HepG2 (cell line): ENCODE data around the gene MSI2. TPM values are rescaled to one million over a fixed set of nuclear protein-coding genes. Genes with fewer than 3 reads are reported as not detected.

ENCODE experiments used
- AGO2 ChIP-seq: fragments of 200-400 bp; formaldehyde crosslinking; optimal IDR thresholded peaks from 2 replicates; pipeline ENCODE3; 2017; ENCODE audit warnings: mild to moderate bottlenecking, low read depth, low read length, moderate library complexity
- HCFC1 ChIP-seq: fragments of 150-350 bp; IDR thresholded peaks from 2 replicates; pipeline ENCODE4 v1.6.1; 2014; ENCODE audit warnings: low read depth, low read length
- HMGXB3 ChIP-seq: sonication (generic); formaldehyde crosslinking; IDR thresholded peaks from 2 replicates; pipeline ENCODE4 v1.4.0; 2020; ENCODE audit warnings: missing genetic modification reagents, borderline replicate concordance
- HNF1B ChIP-seq: sonication (generic); formaldehyde crosslinking; IDR thresholded peaks from 2 replicates; pipeline ENCODE4 v1.5.1; 2020; ENCODE audit warnings: mild to moderate bottlenecking, moderate library complexity, missing genetic modification reagents
- ISL2 ChIP-seq: sonication (generic); formaldehyde crosslinking; IDR thresholded peaks from 2 replicates; pipeline ENCODE4 v1.5.0; 2020; ENCODE audit warnings: missing genetic modification reagents
- MAF1 ChIP-seq: sonication (generic); formaldehyde crosslinking; IDR thresholded peaks from 2 replicates; pipeline ENCODE4 v1.5.0; 2020; ENCODE audit warnings: missing genetic modification reagents, borderline replicate concordance
- NKX3-1 ChIP-seq: sonication (generic); formaldehyde crosslinking; IDR thresholded peaks from 2 replicates; pipeline ENCODE4 v1.5.0; 2020; ENCODE audit warnings: missing genetic modification reagents
- POLR2AphosphoS2 ChIP-seq: IDR thresholded peaks from 2 replicates; pipeline ENCODE4 v1.6.1; 2011; ENCODE audit warnings: low read depth, low read length, improper control_type of control experiment
- PTBP1 ChIP-seq: fragments of 200-400 bp; formaldehyde crosslinking; IDR thresholded peaks from 2 replicates; pipeline ENCODE4 v1.6.1; 2018; ENCODE audit warnings: low read length, low read depth; ENCODE audit not compliant: poor library complexity, severe bottlenecking
- RBM39 ChIP-seq: fragments of 200-400 bp; formaldehyde crosslinking; IDR thresholded peaks from one replicate; pipeline ENCODE4 v1.6.1; 2018; ENCODE audit warnings: antibody characterized with exemption, mild to moderate bottlenecking, low read depth, low read length; ENCODE audit not compliant: poor library complexity, severe bottlenecking
- SATB2 ChIP-seq: sonication (generic); formaldehyde crosslinking; IDR thresholded peaks from 2 replicates; pipeline ENCODE4 v1.5.0; 2020; ENCODE audit warnings: missing genetic modification reagents
- SRSF4 ChIP-seq: fragments of 200-400 bp; formaldehyde crosslinking; IDR thresholded peaks from one replicate; pipeline ENCODE4 v1.6.1; 2018; ENCODE audit warnings: mild to moderate bottlenecking, low read depth, low read length, moderate library complexity; ENCODE audit not compliant: poor library complexity, severe bottlenecking
- ZBTB25 ChIP-seq: IDR thresholded peaks from 2 replicates; pipeline ENCODE4 v1.6.1; 2018; ENCODE audit warnings: missing genetic modification reagents
- ZIK1 ChIP-seq: sonication (generic); formaldehyde crosslinking; IDR thresholded peaks from 2 replicates; pipeline ENCODE4 v1.5.0; 2020; ENCODE audit warnings: mild to moderate bottlenecking, low read depth, missing genetic modification reagents, borderline replicate concordance
- ZMAT3 ChIP-seq: sonication (generic); formaldehyde crosslinking; conservative IDR thresholded peaks from 2 replicates; pipeline ENCODE4 v1.7.0; 2021; ENCODE audit warnings: missing genetic modification reagents
- ZNF17 ChIP-seq: sonication (generic); formaldehyde crosslinking; IDR thresholded peaks from 2 replicates; pipeline ENCODE4 v1.5.0; 2020; ENCODE audit warnings: mild to moderate bottlenecking, missing genetic modification reagents
- ZNF329 ChIP-seq: sonication (generic); formaldehyde crosslinking; IDR thresholded peaks from 2 replicates; pipeline ENCODE4 v1.9.0; 2021; ENCODE audit warnings: low read depth, mild to moderate bottlenecking, missing genetic modification reagents
- ZNF383 ChIP-seq: sonication (generic); formaldehyde crosslinking; IDR thresholded peaks from 2 replicates; pipeline ENCODE4 v1.4.0; 2020; ENCODE audit warnings: missing genetic modification reagents, mild to moderate bottlenecking, borderline replicate concordance
- ZNF432 ChIP-seq: sonication (generic); formaldehyde crosslinking; IDR thresholded peaks from 2 replicates; pipeline ENCODE4 v1.5.0; 2020; ENCODE audit warnings: missing genetic modification reagents, mild to moderate bottlenecking, borderline replicate concordance
- ZNF451 ChIP-seq: sonication (generic); formaldehyde crosslinking; IDR thresholded peaks from 2 replicates; pipeline ENCODE4 v1.5.0; 2020; ENCODE audit warnings: mild to moderate bottlenecking, missing genetic modification reagents
- ZNF563 ChIP-seq: sonication (generic); formaldehyde crosslinking; IDR thresholded peaks from 2 replicates; pipeline ENCODE4 v1.8.0; 2022; ENCODE audit warnings: mild to moderate bottlenecking, moderate library complexity, missing genetic modification reagents
- ZNF576 ChIP-seq: sonication (generic); formaldehyde crosslinking; IDR thresholded peaks from 2 replicates; pipeline ENCODE4 v1.4.0; 2020; ENCODE audit warnings: mild to moderate bottlenecking, missing genetic modification reagents
- ZNF747 ChIP-seq: sonication (generic); formaldehyde crosslinking; IDR thresholded peaks from 2 replicates; pipeline ENCODE4 v1.8.1; 2023; ENCODE audit warnings: missing genetic modification reagents, mild to moderate bottlenecking, borderline replicate concordance
- ZNF841 ChIP-seq: sonication (generic); formaldehyde crosslinking; IDR thresholded peaks from 2 replicates; pipeline ENCODE4 v1.8.1; 2023; ENCODE audit warnings: missing genetic modification reagents, borderline replicate concordance
- ZSCAN21 ChIP-seq: sonication (generic); formaldehyde crosslinking; IDR thresholded peaks from 2 replicates; pipeline ENCODE4 v1.8.0; 2022; ENCODE audit warnings: mild to moderate bottlenecking, missing genetic modification reagents, moderate library complexity, borderline replicate concordance
- polyA plus RNA-seq, 8 experiments: library from polyadenylated mRNA; depleted of rRNA in 3 of 8; stranded (reverse) in 7 of 8; unstranded in 1 of 8; fragments of >200 nt; fragmentation: Illumina TruSeq in 4 of 8; extraction: Trizol in 4 of 8; gene quantifications; 2 replicates each; pipeline versions ENCODE4 v1.2.1 to v1.2.3, GENCODE V29; 2011 to 2016; ENCODE audit warnings: low read depth in 4 of 8, missing spikeins in 1 of 8, mixed read lengths in 1 of 8; ENCODE audit not compliant: insufficient read depth in 1 of 8
- total RNA-seq, 5 experiments: library from RNA; depleted of rRNA; stranded (reverse); fragments of >200 nt; fragmentation: Illumina TruSeq; extraction: Trizol; gene quantifications; 2 replicates each; pipeline ENCODE4 v1.2.3, GENCODE V29; 2016; ENCODE audit warnings: low read depth in 1 of 5

Gene MSI2
- total and polyA plus RNA-seq, 2 of the 13 experiments (the other 11 are each of a cell fraction or from before 2014, with no cell fraction given): 77.5 to 78.4 TPM

GRCh38 chr17:57377094-57377493 lies 120.8 kb downstream of the MSI2 start (continued):
- TF ChIP-seq HNF1B (CRISPR knock-in tag): peak; percentile 95
- peak; percentile 85 for TF ChIP-seq ISL2 (CRISPR knock-in tag)
- TF ChIP-seq SRSF4: no peak
- no peak for TF ChIP-seq ZSCAN21 (CRISPR knock-in tag)
- no peak for TF ChIP-seq ZNF841
- TF ChIP-seq ZNF383 (CRISPR knock-in tag): no peak
- TF ChIP-seq ZNF432 (CRISPR knock-in tag): no peak
- no peak for TF ChIP-seq ZNF747 (CRISPR knock-in tag)
- TF ChIP-seq ZNF563: no peak
- no peak for TF ChIP-seq ZNF576 (CRISPR knock-in tag)
- TF ChIP-seq PTBP1: no peak
- no peak for TF ChIP-seq MAF1 (CRISPR knock-in tag)
- TF ChIP-seq HCFC1: no peak
- no peak for TF ChIP-seq ZNF329 (CRISPR knock-in tag)
- TF ChIP-seq ZIK1 (CRISPR knock-in tag): no peak
- no peak for TF ChIP-seq RBM39
- no peak for TF ChIP-seq POLR2AphosphoS2
- TF ChIP-seq AGO2: no peak
- no peak for TF ChIP-seq ZMAT3
- peak; percentile 71; the same call in 1 of the 2 replicates for TF ChIP-seq ZBTB25 (CRISPR knock-in tag)
- peak; percentile 59; the same call in 1 of the 2 replicates for TF ChIP-seq HMGXB3
- TF ChIP-seq SATB2 (CRISPR knock-in tag): no peak
- no peak for TF ChIP-seq NKX3-1 (CRISPR knock-in tag)
- no peak for TF ChIP-seq ZNF451 (CRISPR knock-in tag)
- TF ChIP-seq ZNF17 (CRISPR knock-in tag): no peak
